Left lung (tissue), 10 donors: Measurements from ENCODE around the gene ESR1. TPM values are rescaled to one million over a fixed set of nuclear protein-coding genes. Genes with fewer than 3 reads are reported as not detected.
A peak's percentile ranks its signal among the peaks of the same experiment; 100 is the strongest.

ENCODE experiments used
- ATAC-seq: fragments of 200-7000 bp; cut with Tn5 transposase; one replicate; pipeline ENCODE4 v1.9.1; 2020; ENCODE audit warnings: moderate library complexity
- DNase-seq, 4 donors: peaks; one replicate each; pipeline ENCODE4 v3.0.0-alpha.2; 2013 to 2020
- H3K27ac ChIP-seq, 2 donors: fragments of 200-600 bp; sonication (generic) in 1 of 2; one replicate each; pipeline versions ENCODE4 v1.5.0 to v1.8.0; 2020 to 2021
- H3K27me3 ChIP-seq, 2 donors: fragments of 200-600 bp; sonication (generic) in 1 of 2; one replicate each; pipeline versions ENCODE4 v1.5.0 to v1.8.0; 2020 to 2021
- H3K36me3 ChIP-seq, 2 donors: fragments of 200-600 bp; sonication (generic) in 1 of 2; one replicate each; pipeline versions ENCODE4 v1.5.0 to v1.8.0; 2020 to 2021
- H3K4me1 ChIP-seq, 2 donors: fragments of 200-600 bp; one replicate each; pipeline ENCODE4 v1.8.0; 2021
- H3K4me3 ChIP-seq, 2 donors: fragments of 200-600 bp; sonication (generic) in 1 of 2; one replicate each; pipeline versions ENCODE4 v1.5.0 to v1.8.0; 2020 to 2021; ENCODE audit warnings: mild to moderate bottlenecking in 1 of 2
- H3K9me3 ChIP-seq, 2 donors: fragments of 200-600 bp; sonication (generic) in 1 of 2; one replicate each; pipeline versions ENCODE4 v1.5.0 to v1.8.0; 2020 to 2021
- intact Hi-C, 2 donors: fragments of 100-400 bp; cut with DNase I; formaldehyde crosslinking; loops; one replicate each; pipeline versions ENCODE4 v1.11.2 to v1.14.2; 2022
- polyA plus RNA-seq, 6 donors: library from polyadenylated mRNA; unstranded; fragments of 120-200 nt; gene quantifications; one replicate each; pipeline ENCODE4 v1.2.1, GENCODE V29; 2013; ENCODE audit not compliant: insufficient read length in 6 of 6
- total RNA-seq, 2 donors: library from RNA; stranded (reverse); fragmentation: NEBNext Ultra II Directional; extraction: Animal tissue kit (Norgen Biotek cat#: 25700); gene quantifications; one replicate each; pipeline ENCODE4 v1.2.1, GENCODE V29; 2021
- TF ChIP-seq, protein P1 (sequence below), 2 donors: fragments of 200-600 bp; sonication (generic) in 1 of 2; IDR thresholded peaks; one replicate each; pipeline versions ENCODE4 v1.5.0 to v1.8.0; 2021; ENCODE audit warnings: antibody characterized with exemption in 2 of 2
- donor health status: DM: no; HTN: yes; CAD: no.
- donor health status: DM: no; HTN: no; CAD: no.

Gene ESR1
- total and polyA plus RNA-seq, 8 donors: 0.91 to 2.7 (median 1.7) TPM

- H3K27me3 ChIP-seq: no peaks in the 10 kb centered on the region
- H3K9me3 ChIP-seq: no peaks in the 10 kb centered on the region
- TF ChIP-seq, protein P1, sequence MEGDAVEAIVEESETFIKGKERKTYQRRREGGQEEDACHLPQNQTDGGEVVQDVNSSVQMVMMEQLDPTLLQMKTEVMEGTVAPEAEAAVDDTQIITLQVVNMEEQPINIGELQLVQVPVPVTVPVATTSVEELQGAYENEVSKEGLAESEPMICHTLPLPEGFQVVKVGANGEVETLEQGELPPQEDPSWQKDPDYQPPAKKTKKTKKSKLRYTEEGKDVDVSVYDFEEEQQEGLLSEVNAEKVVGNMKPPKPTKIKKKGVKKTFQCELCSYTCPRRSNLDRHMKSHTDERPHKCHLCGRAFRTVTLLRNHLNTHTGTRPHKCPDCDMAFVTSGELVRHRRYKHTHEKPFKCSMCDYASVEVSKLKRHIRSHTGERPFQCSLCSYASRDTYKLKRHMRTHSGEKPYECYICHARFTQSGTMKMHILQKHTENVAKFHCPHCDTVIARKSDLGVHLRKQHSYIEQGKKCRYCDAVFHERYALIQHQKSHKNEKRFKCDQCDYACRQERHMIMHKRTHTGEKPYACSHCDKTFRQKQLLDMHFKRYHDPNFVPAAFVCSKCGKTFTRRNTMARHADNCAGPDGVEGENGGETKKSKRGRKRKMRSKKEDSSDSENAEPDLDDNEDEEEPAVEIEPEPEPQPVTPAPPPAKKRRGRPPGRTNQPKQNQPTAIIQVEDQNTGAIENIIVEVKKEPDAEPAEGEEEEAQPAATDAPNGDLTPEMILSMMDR (IDR thresholded peaks at IDR 0.05): no peak
- ATAC-seq (no peak), DNase-seq (no peak)
- H3K27ac ChIP-seq: no peak overlapping the region
- no peak overlapping the region for H3K4me3 ChIP-seq
- no peaks in the 10 kb centered on the region for H3K36me3 ChIP-seq
- no peaks in the 10 kb centered on the region for H3K4me1 ChIP-seq
- intact Hi-C loops: no loop called here
Measured at GRCh38 chr6:151832710-151833109, 25.2 kb downstream of the ESR1 start.

GRCh38 chr6:151835396-151835795, 27.9 kb downstream of the ESR1 start:
- Histone ChIP-seq H3K27me3 (no peaks in the 10 kb centered on the region), H3K4me1 (no peaks in the 10 kb centered on the region), H3K27ac (no peak overlapping the region), H3K4me3 (no peak overlapping the region), H3K36me3 (no peaks in the 10 kb centered on the region), H3K9me3 (no peaks in the 10 kb centered on the region)
- no peak for DNase-seq
- TF ChIP-seq, protein P1 (IDR thresholded peaks at IDR 0.05): no peak
- intact Hi-C loops: no loop called here
- no peak for ATAC-seq

DNA sequence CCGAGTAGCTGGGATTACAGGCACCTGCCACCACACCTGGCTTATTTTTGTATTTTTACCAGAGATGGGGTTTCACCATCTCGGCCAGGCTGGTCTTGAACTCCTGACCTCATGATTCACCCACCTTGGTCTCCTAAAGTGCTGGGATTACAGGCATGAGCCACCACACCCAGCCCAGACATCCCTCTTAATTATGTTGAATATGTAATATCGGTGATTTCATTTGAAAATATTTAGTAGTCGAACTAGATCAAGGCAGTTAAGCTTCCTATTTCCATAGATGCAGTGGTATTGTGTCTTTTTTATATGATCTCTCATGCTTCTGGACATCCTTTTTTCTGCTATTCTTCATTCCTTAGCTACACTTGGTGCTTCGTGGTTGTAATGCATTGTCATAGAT, 29.7 kb downstream of the ESR1 start:
- Histone ChIP-seq H3K27me3 (no peaks in the 10 kb centered on the region), H3K4me3 (no peak overlapping the region), H3K9me3 (no peaks in the 10 kb centered on the region), H3K4me1 (no peaks in the 10 kb centered on the region), H3K36me3 (no peaks in the 10 kb centered on the region), H3K27ac (no peak overlapping the region)
- intact Hi-C loops: no loop called here
- ATAC-seq (no peak), DNase-seq (no peak)
- TF ChIP-seq, protein P1 (IDR thresholded peaks at IDR 0.05): no peak

GRCh38 chr6:151842816-151843215, 35.3 kb downstream of the ESR1 start:
- ATAC-seq (no peak), DNase-seq (no peak)
- Histone ChIP-seq H3K9me3 (no peaks in the 10 kb centered on the region), H3K36me3 (no peaks in the 10 kb centered on the region), H3K27ac (no peak overlapping the region), H3K4me3 (no peak overlapping the region), H3K27me3 (no peaks in the 10 kb centered on the region), H3K4me1 (no peaks in the 10 kb centered on the region)
- intact Hi-C loops: no loop called here
- TF ChIP-seq, protein P1 (IDR thresholded peaks at IDR 0.05): no peak

DNA sequence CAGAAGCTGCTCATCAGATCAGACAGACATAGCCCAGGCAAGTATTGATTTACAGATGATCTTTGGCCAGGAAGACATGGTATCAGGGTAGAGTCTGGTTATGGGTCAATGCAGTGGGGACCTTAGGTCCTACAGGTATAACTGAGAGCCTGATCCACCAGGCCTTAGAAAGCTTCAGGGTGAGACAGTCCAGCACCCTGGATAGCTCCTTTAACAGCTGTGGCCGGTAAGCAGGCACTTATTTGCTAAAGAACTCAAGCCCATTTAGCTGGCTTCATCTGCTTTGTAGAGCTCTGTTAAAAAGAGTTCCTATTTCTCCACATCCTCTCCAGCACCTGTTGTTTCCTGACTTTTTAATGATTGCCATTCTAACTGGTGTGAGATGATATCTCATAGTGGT, 39.6 kb downstream of the ESR1 start:
- intact Hi-C loops: no loop called here
- H3K4me1 ChIP-seq: no peaks in the 10 kb centered on the region
- ATAC-seq (peak; percentile 74), DNase-seq (peak in 2 of 4 donors; percentile 11 to 26)
- TF ChIP-seq, protein P1 (IDR thresholded peaks at IDR 0.05): no peak
- no peaks in the 10 kb centered on the region for H3K27me3 ChIP-seq
- no peaks in the 10 kb centered on the region for H3K9me3 ChIP-seq
- H3K27ac ChIP-seq: no peak overlapping the region
- no peak overlapping the region for H3K4me3 ChIP-seq
- no peaks in the 10 kb centered on the region for H3K36me3 ChIP-seq
